NT2/D1 (cell line): ENCODE data around the gene CNTFR.

Experiments
- DNase-seq: peaks from one replicate; pipeline ENCODE4 v3.0.0-alpha.2; 2011; ENCODE audit warnings: low read depth, low spot score
- H3K27me3 ChIP-seq: 2 replicates; pipeline ENCODE4 v1.6.0; 2011; ENCODE audit warnings: mild to moderate bottlenecking; ENCODE audit not compliant: insufficient read length, insufficient read depth
- H3K36me3 ChIP-seq: 2 replicates; pipeline ENCODE4 v1.6.1; 2011; ENCODE audit warnings: mild to moderate bottlenecking, low read length, mixed read lengths; ENCODE audit not compliant: insufficient read depth, insufficient read length
- H3K4me1 ChIP-seq: 2 replicates; pipeline ENCODE4 v1.5.1; 2011; ENCODE audit not compliant: insufficient read depth, insufficient read length
- H3K4me3 ChIP-seq: 2 replicates; pipeline ENCODE4 v1.5.1; 2011; ENCODE audit warnings: low read depth; ENCODE audit not compliant: insufficient read length
- H3K9ac ChIP-seq: 2 replicates; pipeline ENCODE4 v1.6.0; 2011; ENCODE audit warnings: low read depth; ENCODE audit not compliant: insufficient read length
- H3K9me3 ChIP-seq: 2 replicates; pipeline ENCODE4 v1.5.1; 2011; ENCODE audit warnings: mild to moderate bottlenecking, low read length; ENCODE audit not compliant: insufficient read depth
- SUZ12 ChIP-seq: IDR thresholded peaks from 2 replicates; pipeline ENCODE4 v1.6.1; 2011; ENCODE audit not compliant: insufficient read length, insufficient read depth; ENCODE audit errors: extremely low read depth
- YY1 ChIP-seq: IDR thresholded peaks from 2 replicates; pipeline ENCODE4 v1.6.1; 2011; ENCODE audit not compliant: insufficient read length, insufficient read depth
- ZNF274 ChIP-seq: IDR thresholded peaks from 2 replicates; pipeline ENCODE4 v1.6.1; 2011; ENCODE audit warnings: mild to moderate bottlenecking, low read depth, low read length

CNTFR gene

DNA sequence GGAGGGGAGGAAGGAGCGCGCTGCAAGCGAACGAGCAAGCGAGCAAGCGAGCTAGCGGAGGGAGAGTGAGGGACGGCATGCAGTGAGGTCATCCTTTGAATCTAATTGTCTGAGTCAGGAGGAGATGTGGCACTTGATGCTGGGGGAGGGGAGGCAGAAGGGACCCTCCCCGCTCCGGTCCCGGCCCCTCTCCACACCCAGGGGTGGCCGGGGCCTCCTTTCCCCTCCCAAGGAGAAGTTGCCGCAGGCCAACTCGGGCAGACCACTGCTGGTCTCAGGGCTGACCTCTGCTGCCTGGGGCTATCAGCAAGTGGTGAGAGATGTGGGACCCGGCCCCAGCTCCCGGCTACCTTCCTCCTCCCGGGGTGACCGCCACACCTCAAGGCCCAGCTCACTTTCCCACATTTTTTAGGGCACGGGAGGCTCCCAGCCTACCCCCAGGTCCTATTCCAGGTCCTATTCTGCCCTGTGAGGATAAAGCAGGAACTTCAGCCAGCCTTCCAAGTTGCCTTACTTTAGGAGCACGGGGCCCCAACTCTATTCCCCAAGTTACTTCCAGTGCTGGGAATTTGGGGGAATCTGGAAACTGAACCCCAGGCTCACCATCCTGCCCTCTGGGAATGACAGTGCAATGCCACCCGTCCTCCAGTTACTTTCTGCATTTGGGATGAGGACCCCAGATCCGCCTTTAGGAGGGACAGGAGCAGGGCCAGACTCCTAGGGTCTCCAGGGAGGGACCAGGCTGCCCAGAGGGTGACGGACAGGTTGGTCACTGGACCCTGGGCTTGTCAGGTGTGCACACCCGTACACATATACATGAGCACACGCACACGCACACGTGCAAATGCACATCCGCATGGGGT lies 11.1 kb downstream of the CNTFR start:
- H3K4me1 ChIP-seq = peaks cover 45% of the 10 kb centered on the region
- no peak for DNase-seq
- H3K4me3 ChIP-seq = peak overlapping the region; percentile 43
- peaks cover 27% of the 10 kb centered on the region for H3K27me3 ChIP-seq
- TF ChIP-seq SUZ12 (no peak), ZNF274 (no peak)
- H3K9me3 ChIP-seq = no peaks in the 10 kb centered on the region
- peak overlapping the region; percentile 74 for H3K9ac ChIP-seq
- H3K36me3 ChIP-seq = no peaks in the 10 kb centered on the region

DNA sequence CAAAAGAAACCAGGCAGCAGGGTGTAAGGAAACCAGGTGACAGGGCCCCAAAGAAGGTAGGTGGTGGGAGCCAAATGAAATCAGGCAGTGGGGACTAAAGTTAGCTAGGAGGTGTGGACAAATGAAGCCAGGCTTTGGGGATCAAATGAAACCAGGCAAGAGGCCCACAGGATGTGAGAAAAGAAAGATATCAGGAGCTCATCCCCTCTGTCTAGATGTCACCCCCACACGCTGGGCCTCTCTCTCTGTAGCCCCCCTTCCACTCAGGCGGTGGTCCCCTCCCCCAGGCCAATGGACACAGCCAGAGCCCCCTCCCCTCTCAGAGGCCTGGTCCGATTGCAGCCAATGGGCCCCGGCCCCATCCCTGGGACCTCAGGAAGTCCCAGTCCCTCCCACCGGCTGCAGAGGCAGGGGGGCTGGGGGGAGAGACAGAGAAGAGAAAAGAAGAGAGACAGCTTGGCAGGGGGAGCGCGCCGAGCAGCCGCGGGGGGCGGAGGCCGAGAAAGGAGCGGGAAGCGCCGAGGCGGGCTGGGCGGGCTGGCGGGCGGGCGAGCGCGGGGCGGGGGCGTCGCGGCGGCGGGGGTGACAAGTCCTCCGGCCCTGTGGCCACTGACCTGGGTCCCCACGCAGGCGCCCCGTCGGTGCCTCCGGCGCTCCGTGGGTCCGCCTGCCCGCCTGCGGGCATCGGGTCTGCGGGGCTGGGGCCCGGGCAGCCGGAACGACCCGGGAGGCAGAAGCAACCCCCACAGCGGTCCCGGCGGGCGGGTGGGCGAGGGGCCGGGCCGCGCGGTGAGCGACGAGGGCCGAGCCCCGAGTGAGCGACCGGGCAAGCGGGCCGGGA lies 11.9 kb downstream of the CNTFR start:
- Histone ChIP-seq H3K27me3 (peaks cover 27% of the 10 kb centered on the region), H3K4me3 (peak overlapping the region; percentile 43), H3K9ac (peak overlapping the region; percentile 74), H3K36me3 (no peaks in the 10 kb centered on the region), H3K9me3 (no peaks in the 10 kb centered on the region), H3K4me1 (peaks cover 49% of the 10 kb centered on the region)
- DNase-seq = no peak
- TF ChIP-seq YY1 = no peak
- TF ChIP-seq ZNF274 = no peak
- TF ChIP-seq SUZ12 = no peak

- TF ChIP-seq YY1 (no peak), ZNF274 (no peak), SUZ12 (no peak)
- Histone ChIP-seq H3K36me3 (no peaks in the 10 kb centered on the region), H3K4me1 (peaks cover 49% of the 10 kb centered on the region), H3K9me3 (no peaks in the 10 kb centered on the region), H3K9ac (peak overlapping the region; percentile 63), H3K27me3 (peaks cover 27% of the 10 kb centered on the region), H3K4me3 (peak overlapping the region; percentile 18)
- no peak for DNase-seq
Observed at GRCh38 chr9:34576597-34577399, 12.7 kb downstream of the CNTFR start.

GRCh38 chr9:34575862-34576596 lies 13.5 kb downstream of the CNTFR start:
- H3K9me3 ChIP-seq = no peaks in the 10 kb centered on the region
- DNase-seq = no peak
- H3K36me3 ChIP-seq = no peaks in the 10 kb centered on the region
- peaks cover 20% of the 10 kb centered on the region for H3K27me3 ChIP-seq
- H3K9ac ChIP-seq = peak overlapping the region; percentile 53
- H3K4me1 ChIP-seq = peaks cover 51% of the 10 kb centered on the region
- no peak overlapping the region for H3K4me3 ChIP-seq
- no peak for TF ChIP-seq YY1
- TF ChIP-seq SUZ12 = no peak
- no peak for TF ChIP-seq ZNF274

DNA sequence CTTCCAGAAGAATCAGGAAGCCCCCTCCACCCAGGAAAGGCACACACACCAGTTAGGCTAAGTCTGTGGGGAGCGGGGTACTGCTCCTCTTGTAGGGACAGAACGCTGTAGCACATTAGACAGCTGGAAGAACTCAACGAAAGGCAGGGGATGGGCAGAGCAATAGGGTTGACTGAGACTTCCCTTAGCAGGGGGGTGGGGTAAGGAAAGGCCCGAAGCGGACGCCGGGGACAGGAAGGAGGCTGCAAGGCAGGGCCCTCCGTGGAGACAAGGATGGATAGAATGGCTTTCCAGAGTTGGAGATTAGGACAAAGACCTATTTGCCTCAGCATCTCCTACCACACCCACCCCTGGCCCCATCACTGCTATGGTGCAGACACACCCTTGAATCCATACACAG lies 14.3 kb downstream of the CNTFR start:
- DNase-seq = no peak
- no peaks in the 10 kb centered on the region for H3K9me3 ChIP-seq
- TF ChIP-seq ZNF274 (no peak), YY1 (no peak)
- H3K4me1 ChIP-seq = peaks cover 53% of the 10 kb centered on the region
- H3K36me3 ChIP-seq = no peaks in the 10 kb centered on the region
- peaks cover 14% of the 10 kb centered on the region for H3K27me3 ChIP-seq
- no peak overlapping the region for H3K4me3 ChIP-seq
- H3K9ac ChIP-seq = peak overlapping the region; percentile 33

GRCh38 chr9:34574571-34574970 lies 15.0 kb downstream of the CNTFR start:
- Histone ChIP-seq H3K4me3 (no peak overlapping the region), H3K4me1 (peaks cover 52% of the 10 kb centered on the region), H3K9ac (peak overlapping the region; percentile 33), H3K9me3 (no peaks in the 10 kb centered on the region), H3K27me3 (peaks cover 11% of the 10 kb centered on the region), H3K36me3 (no peaks in the 10 kb centered on the region)
- DNase-seq = no peak
- TF ChIP-seq ZNF274 (no peak), YY1 (no peak), SUZ12 (no peak)
